PFSK-1 (cell line): Measurements from ENCODE around the gene SENP2.

Source experiments
- POLR2AphosphoS5 ChIP-seq: IDR thresholded peaks from 2 replicates; pipeline ENCODE4 v1.6.1; 2012; ENCODE audit warnings: low read depth, mild to moderate bottlenecking, control low read depth, low read length, moderate library complexity
- TAF1 ChIP-seq: IDR thresholded peaks from 2 replicates; pipeline ENCODE4 v1.6.1; 2012; ENCODE audit warnings: low read length, control low read depth, borderline replicate concordance; ENCODE audit not compliant: insufficient read depth
- TF ChIP-seq, protein P1 (sequence below), 2 experiments: IDR thresholded peaks; 2 replicates each; pipeline versions ENCODE4 v1.6.1 to v1.8.0; 2011 to 2012; ENCODE audit warnings: low read depth in 2 of 2, low read length in 2 of 2, control low read depth in 1 of 2, inconsistent platforms in 1 of 2, mild to moderate bottlenecking in 1 of 2, moderate library complexity in 1 of 2; ENCODE audit not compliant: insufficient read depth in 1 of 2

DNA sequence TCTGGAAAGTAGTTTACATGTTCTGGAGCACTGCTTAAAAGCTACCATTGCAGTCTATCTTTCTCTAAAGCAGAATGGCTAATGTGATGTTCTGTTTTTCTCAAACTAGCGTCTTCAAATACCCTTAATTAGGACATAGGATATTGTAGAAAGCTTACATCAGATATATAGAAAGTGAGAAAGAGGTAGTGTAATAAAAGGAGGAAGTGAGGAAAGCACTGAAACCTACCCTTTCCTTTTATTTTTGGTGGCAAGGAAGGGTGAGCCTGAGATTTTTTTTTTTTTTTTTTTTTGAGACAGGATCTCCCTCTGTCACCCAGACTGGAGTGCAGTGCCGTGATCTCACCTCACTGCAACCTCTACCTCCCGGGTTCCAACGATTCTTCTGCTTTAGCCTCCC is 9.4 kb downstream of the SENP2 start:
- TF ChIP-seq TAF1: no peak
- no peak for TF ChIP-seq POLR2AphosphoS5
- TF ChIP-seq, protein P1, sequence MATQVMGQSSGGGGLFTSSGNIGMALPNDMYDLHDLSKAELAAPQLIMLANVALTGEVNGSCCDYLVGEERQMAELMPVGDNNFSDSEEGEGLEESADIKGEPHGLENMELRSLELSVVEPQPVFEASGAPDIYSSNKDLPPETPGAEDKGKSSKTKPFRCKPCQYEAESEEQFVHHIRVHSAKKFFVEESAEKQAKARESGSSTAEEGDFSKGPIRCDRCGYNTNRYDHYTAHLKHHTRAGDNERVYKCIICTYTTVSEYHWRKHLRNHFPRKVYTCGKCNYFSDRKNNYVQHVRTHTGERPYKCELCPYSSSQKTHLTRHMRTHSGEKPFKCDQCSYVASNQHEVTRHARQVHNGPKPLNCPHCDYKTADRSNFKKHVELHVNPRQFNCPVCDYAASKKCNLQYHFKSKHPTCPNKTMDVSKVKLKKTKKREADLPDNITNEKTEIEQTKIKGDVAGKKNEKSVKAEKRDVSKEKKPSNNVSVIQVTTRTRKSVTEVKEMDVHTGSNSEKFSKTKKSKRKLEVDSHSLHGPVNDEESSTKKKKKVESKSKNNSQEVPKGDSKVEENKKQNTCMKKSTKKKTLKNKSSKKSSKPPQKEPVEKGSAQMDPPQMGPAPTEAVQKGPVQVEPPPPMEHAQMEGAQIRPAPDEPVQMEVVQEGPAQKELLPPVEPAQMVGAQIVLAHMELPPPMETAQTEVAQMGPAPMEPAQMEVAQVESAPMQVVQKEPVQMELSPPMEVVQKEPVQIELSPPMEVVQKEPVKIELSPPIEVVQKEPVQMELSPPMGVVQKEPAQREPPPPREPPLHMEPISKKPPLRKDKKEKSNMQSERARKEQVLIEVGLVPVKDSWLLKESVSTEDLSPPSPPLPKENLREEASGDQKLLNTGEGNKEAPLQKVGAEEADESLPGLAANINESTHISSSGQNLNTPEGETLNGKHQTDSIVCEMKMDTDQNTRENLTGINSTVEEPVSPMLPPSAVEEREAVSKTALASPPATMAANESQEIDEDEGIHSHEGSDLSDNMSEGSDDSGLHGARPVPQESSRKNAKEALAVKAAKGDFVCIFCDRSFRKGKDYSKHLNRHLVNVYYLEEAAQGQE (IDR thresholded peaks at IDR 0.05; ENCODE audit: insufficient read depth in 1 of 2, low read depth in 2 of 2, low read length in 2 of 2): no peak
